Cardiac muscle cell (in vitro differentiated cells and primary cell): ENCODE results near the gene POT1. TPM values are rescaled to one million over a fixed set of nuclear protein-coding genes. Genes with fewer than 3 reads are reported as not detected.

Source experiments
- DNase-seq, 2 donors: peaks; one replicate each; pipeline versions ENCODE4 v3.0.0 to v3.0.0-alpha.2; 2010 to 2017; ENCODE audit warnings: low read depth in 1 of 2, low spot score in 1 of 2
- H3K27ac ChIP-seq: fragments of 200-600 bp; sonication (generic); 2 replicates; pipeline ENCODE4 v1.5.1; 2016
- H3K27me3 ChIP-seq: fragments of 200-600 bp; sonication (generic); 2 replicates; pipeline ENCODE4 v1.6.0; 2016; ENCODE audit warnings: control low read depth
- H3K36me3 ChIP-seq: fragments of 200-600 bp; sonication (generic); 2 replicates; pipeline ENCODE4 v1.5.1; 2016; ENCODE audit warnings: control low read depth
- H3K4me1 ChIP-seq: fragments of 200-600 bp; sonication (generic); 2 replicates; pipeline ENCODE4 v1.8.1; 2017; ENCODE audit warnings: low read depth, mild to moderate bottlenecking, mixed run types
- H3K4me3 ChIP-seq: fragments of 200-600 bp; sonication (generic); 2 replicates; pipeline ENCODE4 v1.5.1; 2016; ENCODE audit warnings: mild to moderate bottlenecking
- H3K9me3 ChIP-seq: fragments of 200-600 bp; sonication (generic); 2 replicates; pipeline ENCODE4 v1.5.1; 2017; ENCODE audit warnings: low read depth, mild to moderate bottlenecking, control low read depth
- CTCF ChIP-seq: IDR thresholded peaks from 2 replicates; pipeline ENCODE4 v1.5.1; 2012; ENCODE audit warnings: low read depth, mild to moderate bottlenecking, low read length
- polyA plus RNA-seq: library from polyadenylated mRNA; unstranded; fragments of >200 nt; fragmentation: Nextera tagmentation; extraction: Ambion mirVana; gene quantifications from 2 replicates; pipeline ENCODE4 v1.2.1, GENCODE V29; 2016
- total RNA-seq: library from RNA; depleted of rRNA; stranded (reverse); fragments of >200 nt; gene quantifications from 2 replicates; pipeline ENCODE4 v1.2.3, GENCODE V29; 2016

The POT1 gene
- total and polyA plus RNA-seq, 2 experiments from 2014 or later: 10.0 to 20.4 TPM

DNA sequence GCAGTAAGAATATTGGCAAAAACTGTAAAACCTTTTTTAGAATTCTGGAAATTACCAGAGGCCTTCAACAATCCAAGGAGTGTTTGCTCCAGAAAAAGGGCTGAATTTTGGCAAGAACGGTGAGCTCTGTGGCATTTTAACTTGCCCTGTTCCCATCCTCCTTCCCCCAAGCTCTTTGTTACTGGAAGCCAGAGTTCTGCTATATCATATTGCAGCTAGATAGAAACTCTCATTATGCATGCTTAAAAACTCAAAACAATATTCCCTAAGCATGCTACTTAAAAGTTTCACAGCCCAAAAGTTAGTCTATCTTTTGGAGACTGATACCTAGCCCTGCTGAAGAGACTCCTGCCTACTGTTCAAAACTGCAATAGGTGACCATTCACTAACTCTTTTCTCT is 93.5 kb downstream of the POT1 start:
- no peak for TF ChIP-seq CTCF
- DNase-seq: no peak
- H3K36me3 ChIP-seq: no peaks in the 10 kb centered on the region
- H3K9me3 ChIP-seq: no peaks in the 10 kb centered on the region
- no peak overlapping the region for H3K4me3 ChIP-seq
- no peaks in the 10 kb centered on the region for H3K27me3 ChIP-seq
- H3K27ac ChIP-seq: no peak overlapping the region
- H3K4me1 ChIP-seq: peaks cover 4% of the 10 kb centered on the region

DNA sequence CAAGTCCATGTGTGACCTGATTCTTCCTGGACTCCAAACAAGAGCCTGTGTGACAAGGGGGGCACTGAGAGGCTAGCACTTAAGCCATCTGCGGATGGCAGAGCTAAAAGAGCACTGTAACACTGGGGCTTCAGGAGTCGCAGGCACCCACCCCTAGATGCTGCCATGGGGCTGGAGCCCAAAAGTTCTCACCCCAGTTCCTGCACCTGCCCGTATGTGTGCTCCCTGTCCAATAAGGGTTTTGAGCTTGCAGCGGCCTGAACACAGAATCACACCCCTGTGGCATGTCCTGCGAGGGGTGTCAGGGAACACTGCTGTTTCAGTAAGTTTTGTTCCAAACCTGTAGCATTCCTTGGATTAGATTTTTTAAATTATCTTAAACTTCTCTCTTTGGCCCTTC is 110.8 kb downstream of the POT1 start:
- H3K4me3 ChIP-seq: no peak overlapping the region
- no peak overlapping the region for H3K27ac ChIP-seq
- TF ChIP-seq CTCF: no peak
- H3K27me3 ChIP-seq: no peaks in the 10 kb centered on the region
- H3K36me3 ChIP-seq: no peaks in the 10 kb centered on the region
- no peak for DNase-seq
- H3K9me3 ChIP-seq: no peaks in the 10 kb centered on the region
- H3K4me1 ChIP-seq: no peaks in the 10 kb centered on the region

GRCh38 chr7:124813994-124814798 is 115.4 kb downstream of the POT1 start:
- no peak overlapping the region for H3K4me3 ChIP-seq
- H3K36me3 ChIP-seq: no peaks in the 10 kb centered on the region
- H3K27me3 ChIP-seq: no peaks in the 10 kb centered on the region
- DNase-seq: no peak
- H3K27ac ChIP-seq: no peak overlapping the region
- no peak for TF ChIP-seq CTCF
- no peaks in the 10 kb centered on the region for H3K4me1 ChIP-seq
- no peaks in the 10 kb centered on the region for H3K9me3 ChIP-seq

DNA sequence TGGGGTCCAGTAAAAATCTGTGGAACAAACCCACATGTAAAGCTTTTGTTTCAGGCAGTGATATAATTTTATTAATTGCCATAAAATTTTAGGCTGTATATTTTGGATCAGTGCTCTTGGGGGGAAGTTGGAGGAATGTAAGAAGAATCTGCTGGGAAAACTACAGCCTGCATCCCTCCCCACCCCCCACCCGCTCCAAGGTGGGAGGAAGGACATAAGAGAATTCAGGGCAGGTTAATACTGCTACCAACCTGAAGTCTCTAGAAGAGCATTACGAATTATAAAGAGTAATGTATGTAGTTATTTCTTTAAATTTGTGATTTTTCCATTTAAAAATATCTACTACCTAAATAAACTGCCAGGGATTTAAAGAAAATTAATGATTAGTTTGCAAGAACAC is 116.9 kb downstream of the POT1 start:
- no peak overlapping the region for H3K27ac ChIP-seq
- no peaks in the 10 kb centered on the region for H3K27me3 ChIP-seq
- no peaks in the 10 kb centered on the region for H3K4me1 ChIP-seq
- TF ChIP-seq CTCF: no peak
- no peaks in the 10 kb centered on the region for H3K9me3 ChIP-seq
- no peaks in the 10 kb centered on the region for H3K36me3 ChIP-seq
- no peak for DNase-seq
- H3K4me3 ChIP-seq: no peak overlapping the region

- no peak for TF ChIP-seq CTCF
- Histone ChIP-seq H3K27me3 (no peaks in the 10 kb centered on the region), H3K9me3 (no peaks in the 10 kb centered on the region), H3K4me3 (no peak overlapping the region), H3K36me3 (no peaks in the 10 kb centered on the region), H3K27ac (no peak overlapping the region), H3K4me1 (no peaks in the 10 kb centered on the region)
- no peak for DNase-seq
Measured at GRCh38 chr7:124811341-124811740, 118.3 kb downstream of the POT1 start.
